Liver (tissue), 9 donors: ENCODE data around the gene HES5. TPM values are rescaled to one million over a fixed set of nuclear protein-coding genes. Genes with fewer than 3 reads are reported as not detected.

Experiments
- DNase-seq: peaks from one replicate; pipeline ENCODE4 v3.0.0-alpha.2; 2017; ENCODE audit warnings: low spot score
- H3K27ac ChIP-seq, 2 donors: one replicate each; pipeline ENCODE4 v1.7.0; 2013; ENCODE audit warnings: inconsistent platforms in 2 of 2, low read length in 2 of 2, control low read depth in 1 of 2, low read depth in 1 of 2, mild to moderate bottlenecking in 1 of 2
- H3K27me3 ChIP-seq, 4 donors: one replicate each; pipeline versions ENCODE4 v1.6.1 to v1.7.0; 2013; ENCODE audit warnings: low read length in 3 of 4, inconsistent platforms in 1 of 4, mild to moderate bottlenecking in 1 of 4, moderate library complexity in 1 of 4; ENCODE audit not compliant: control insufficient read depth in 4 of 4, insufficient read depth in 4 of 4
- H3K36me3 ChIP-seq, 4 donors: one replicate each; pipeline versions ENCODE4 v1.6.1 to v1.7.0; 2013; ENCODE audit warnings: low read length in 3 of 4, mild to moderate bottlenecking in 3 of 4, low read depth in 1 of 4, moderate library complexity in 1 of 4; ENCODE audit not compliant: control insufficient read depth in 4 of 4, insufficient read depth in 3 of 4
- H3K4me1 ChIP-seq, 4 donors: one replicate each; pipeline versions ENCODE4 v1.6.1 to v1.7.0; 2013; ENCODE audit warnings: low read length in 3 of 4, mild to moderate bottlenecking in 3 of 4, moderate library complexity in 1 of 4; ENCODE audit not compliant: control insufficient read depth in 4 of 4, insufficient read depth in 4 of 4
- H3K4me3 ChIP-seq, 3 donors: one replicate each; pipeline versions ENCODE4 v1.6.1 to v1.7.0; 2013; ENCODE audit warnings: low read length in 3 of 3, control low read depth in 1 of 3, low read depth in 1 of 3, mild to moderate bottlenecking in 1 of 3
- H3K9ac ChIP-seq, 2 donors: one replicate each; pipeline ENCODE4 v1.7.0; 2013; ENCODE audit warnings: low read length in 2 of 2, mild to moderate bottlenecking in 2 of 2, moderate library complexity in 2 of 2, control low read depth in 1 of 2, low read depth in 1 of 2
- H3K9me3 ChIP-seq, 4 donors: one replicate each; pipeline versions ENCODE4 v1.6.1 to v1.7.0; 2013; ENCODE audit warnings: low read length in 3 of 4; ENCODE audit not compliant: control insufficient read depth in 4 of 4
- EGR1 ChIP-seq, 2 donors: IDR thresholded peaks; 2 replicates each; pipeline ENCODE4 v1.6.1; 2016 to 2018; ENCODE audit warnings: antibody characterized with exemption in 2 of 2, low read depth in 2 of 2
- FOXA1 ChIP-seq: IDR thresholded peaks from 2 replicates; pipeline ENCODE4 v1.6.1; 2016; ENCODE audit warnings: antibody characterized with exemption
- FOXA2 ChIP-seq: IDR thresholded peaks from 2 replicates; pipeline ENCODE4 v1.6.1; 2016; ENCODE audit warnings: antibody characterized with exemption
- GABPA ChIP-seq, 2 donors: IDR thresholded peaks in 1 of 2; conservative IDR thresholded peaks in 1 of 2; 2 replicates each; pipeline ENCODE4 v1.6.1; 2016; ENCODE audit warnings: antibody characterized with exemption in 2 of 2, mild to moderate bottlenecking in 1 of 2, moderate library complexity in 1 of 2
- HNF4G ChIP-seq: IDR thresholded peaks from 2 replicates; pipeline ENCODE4 v1.6.1; 2016; ENCODE audit warnings: antibody characterized with exemption
- NR2F2 ChIP-seq: IDR thresholded peaks from 2 replicates; pipeline ENCODE4 v1.6.1; 2016; ENCODE audit warnings: antibody characterized with exemption
- RAD21 ChIP-seq, 2 donors: IDR thresholded peaks; 2 replicates each; pipeline ENCODE4 v1.6.1; 2016; ENCODE audit warnings: antibody characterized with exemption in 2 of 2, mild to moderate bottlenecking in 2 of 2
- RXRA ChIP-seq, 2 donors: IDR thresholded peaks; 2 replicates each; pipeline ENCODE4 v1.6.1; 2017 to 2018; ENCODE audit warnings: antibody characterized with exemption in 2 of 2, mild to moderate bottlenecking in 1 of 2
- SP1 ChIP-seq: IDR thresholded peaks from 2 replicates; pipeline ENCODE4 v1.6.1; 2018; ENCODE audit warnings: antibody characterized with exemption, mild to moderate bottlenecking
- TAF1 ChIP-seq: conservative IDR thresholded peaks from 2 replicates; pipeline ENCODE4 v1.6.1; 2016; ENCODE audit warnings: antibody characterized with exemption, mild to moderate bottlenecking
- YY1 ChIP-seq: IDR thresholded peaks from 2 replicates; pipeline ENCODE4 v1.6.1; 2016; ENCODE audit warnings: antibody characterized with exemption, mild to moderate bottlenecking
- WGBS: extraction: QIAGEN DNeasy Blood & Tissue Kit; methylation state at CpG from one replicate; pipeline ENCODE4 v1.1.7; 2013; 5-methylcytosine and 5-hydroxymethylcytosine counted together
- polyA plus RNA-seq, 2 donors: library from polyadenylated mRNA; stranded (reverse) in 1 of 2; unstranded in 1 of 2; fragments of 200-250 nt in 1 of 2; fragments of >200 nt in 1 of 2; fragmentation: Nextera tagmentation in 1 of 2; extraction: Ambion mirVana in 1 of 2; gene quantifications; one replicate each; pipeline versions ENCODE4 v1.2.1 to v1.2.3, GENCODE V29; 2013 to 2015
- total RNA-seq, 2 donors: library from RNA; depleted of rRNA; stranded (reverse); fragments of >200 nt; gene quantifications; one replicate each; pipeline ENCODE4 v1.2.3, GENCODE V29; 2014
- TF ChIP-seq, protein P1 (sequence below): fragments of 150-350 bp; IDR thresholded peaks from 2 replicates; pipeline ENCODE4 v1.5.1; 2017; ENCODE audit warnings: improper control_type of control experiment, low read depth, low read length; ENCODE audit not compliant: missing input control
- TF ChIP-seq, protein P2 (sequence below): IDR thresholded peaks from 2 replicates; pipeline ENCODE4 v1.6.1; 2016; ENCODE audit warnings: antibody characterized with exemption
- TF ChIP-seq, protein P3 (sequence below): IDR thresholded peaks from 2 replicates; pipeline ENCODE4 v1.6.1; 2016; ENCODE audit warnings: antibody characterized with exemption
- TF ChIP-seq, protein P4 (sequence below): IDR thresholded peaks from 2 replicates; pipeline ENCODE4 v1.6.1; 2016; ENCODE audit warnings: antibody characterized with exemption
- TF ChIP-seq, protein P5 (sequence below): IDR thresholded peaks from 2 replicates; pipeline ENCODE4 v1.6.1; 2016; ENCODE audit warnings: antibody characterized with exemption, mild to moderate bottlenecking
- donor health status: healthy.
- donor health status: healthy.
- donor health status: healthy.
- donor health status: healthy.
- donor health status: healthy.

Gene HES5
- total and polyA plus RNA-seq, 4 donors, result 0.08 to 0.93 TPM; not detected in 2

DNA sequence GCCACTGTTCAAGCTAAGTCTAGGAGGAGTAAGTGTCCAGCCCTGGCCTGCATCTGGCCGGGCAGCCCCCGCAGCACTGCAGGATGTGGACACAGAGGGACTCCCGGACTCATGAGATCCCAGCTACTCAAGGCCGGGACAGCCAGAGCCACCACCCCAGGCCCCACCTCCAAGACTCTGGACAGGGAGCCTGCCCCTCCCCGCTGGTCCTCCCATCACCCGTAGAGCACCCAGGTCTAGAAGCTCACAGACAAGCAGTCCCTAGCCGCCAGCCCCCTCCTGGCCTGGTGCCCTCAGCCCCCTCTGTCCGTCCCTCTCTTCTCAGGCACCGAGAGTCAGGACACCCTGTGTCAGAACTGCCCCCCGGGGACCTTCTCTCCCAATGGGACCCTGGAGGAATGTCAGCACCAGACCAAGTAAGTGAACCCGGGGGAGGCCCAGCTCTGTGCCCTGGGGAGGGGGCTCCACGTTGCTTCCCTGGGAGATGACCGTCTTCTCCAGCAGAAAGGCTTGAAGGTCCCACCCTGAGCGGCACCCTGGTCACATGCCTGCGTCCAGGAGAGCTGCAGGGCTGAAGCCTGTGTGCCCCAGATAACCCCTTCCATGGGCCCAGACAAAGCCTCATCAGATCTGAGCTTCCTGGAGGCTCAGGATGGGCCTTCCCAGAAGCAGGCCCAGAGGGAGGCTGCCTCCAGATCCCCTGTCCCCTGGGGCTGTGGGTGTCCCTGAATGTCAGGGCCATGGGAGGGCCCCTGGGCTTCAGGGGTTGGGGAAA is 30.4 kb upstream of the HES5 start:
- DNase-seq, result no peak
- WGBS, result 93% methylated on average over 15 of the region's 15 CpGs
- H3K9ac ChIP-seq, result no peak overlapping the region
- no peak overlapping the region for H3K27ac ChIP-seq
- H3K36me3 ChIP-seq, result peaks cover 9 to 34% (median 14%) of the 10 kb centered on the region in 4 donors
- H3K4me3 ChIP-seq, result no peak overlapping the region
- H3K9me3 ChIP-seq, result no peaks in the 10 kb centered on the region
- no peak for TF ChIP-seq HNF4G
- TF ChIP-seq, protein P1, sequence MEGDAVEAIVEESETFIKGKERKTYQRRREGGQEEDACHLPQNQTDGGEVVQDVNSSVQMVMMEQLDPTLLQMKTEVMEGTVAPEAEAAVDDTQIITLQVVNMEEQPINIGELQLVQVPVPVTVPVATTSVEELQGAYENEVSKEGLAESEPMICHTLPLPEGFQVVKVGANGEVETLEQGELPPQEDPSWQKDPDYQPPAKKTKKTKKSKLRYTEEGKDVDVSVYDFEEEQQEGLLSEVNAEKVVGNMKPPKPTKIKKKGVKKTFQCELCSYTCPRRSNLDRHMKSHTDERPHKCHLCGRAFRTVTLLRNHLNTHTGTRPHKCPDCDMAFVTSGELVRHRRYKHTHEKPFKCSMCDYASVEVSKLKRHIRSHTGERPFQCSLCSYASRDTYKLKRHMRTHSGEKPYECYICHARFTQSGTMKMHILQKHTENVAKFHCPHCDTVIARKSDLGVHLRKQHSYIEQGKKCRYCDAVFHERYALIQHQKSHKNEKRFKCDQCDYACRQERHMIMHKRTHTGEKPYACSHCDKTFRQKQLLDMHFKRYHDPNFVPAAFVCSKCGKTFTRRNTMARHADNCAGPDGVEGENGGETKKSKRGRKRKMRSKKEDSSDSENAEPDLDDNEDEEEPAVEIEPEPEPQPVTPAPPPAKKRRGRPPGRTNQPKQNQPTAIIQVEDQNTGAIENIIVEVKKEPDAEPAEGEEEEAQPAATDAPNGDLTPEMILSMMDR, result no peak
- no peak for TF ChIP-seq EGR1 (IDR thresholded peaks at IDR 0.05; ENCODE audit: low read depth in 2 of 2)
- no peak for TF ChIP-seq FOXA1
- TF ChIP-seq GABPA (IDR thresholded peaks at IDR 0.05 in 1 of 2, conservative IDR thresholded peaks at IDR 0.05 in 1 of 2), result no peak
- TF ChIP-seq RAD21 (IDR thresholded peaks at IDR 0.05), result no peak
- TF ChIP-seq, protein P2, sequence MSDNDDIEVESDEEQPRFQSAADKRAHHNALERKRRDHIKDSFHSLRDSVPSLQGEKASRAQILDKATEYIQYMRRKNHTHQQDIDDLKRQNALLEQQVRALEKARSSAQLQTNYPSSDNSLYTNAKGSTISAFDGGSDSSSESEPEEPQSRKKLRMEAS, result no peak
- H3K4me1 ChIP-seq, result peaks cover 7 to 19% (median 13%) of the 10 kb centered on the region in 4 donors
- H3K27me3 ChIP-seq, result no peaks in the 10 kb centered on the region

DNA sequence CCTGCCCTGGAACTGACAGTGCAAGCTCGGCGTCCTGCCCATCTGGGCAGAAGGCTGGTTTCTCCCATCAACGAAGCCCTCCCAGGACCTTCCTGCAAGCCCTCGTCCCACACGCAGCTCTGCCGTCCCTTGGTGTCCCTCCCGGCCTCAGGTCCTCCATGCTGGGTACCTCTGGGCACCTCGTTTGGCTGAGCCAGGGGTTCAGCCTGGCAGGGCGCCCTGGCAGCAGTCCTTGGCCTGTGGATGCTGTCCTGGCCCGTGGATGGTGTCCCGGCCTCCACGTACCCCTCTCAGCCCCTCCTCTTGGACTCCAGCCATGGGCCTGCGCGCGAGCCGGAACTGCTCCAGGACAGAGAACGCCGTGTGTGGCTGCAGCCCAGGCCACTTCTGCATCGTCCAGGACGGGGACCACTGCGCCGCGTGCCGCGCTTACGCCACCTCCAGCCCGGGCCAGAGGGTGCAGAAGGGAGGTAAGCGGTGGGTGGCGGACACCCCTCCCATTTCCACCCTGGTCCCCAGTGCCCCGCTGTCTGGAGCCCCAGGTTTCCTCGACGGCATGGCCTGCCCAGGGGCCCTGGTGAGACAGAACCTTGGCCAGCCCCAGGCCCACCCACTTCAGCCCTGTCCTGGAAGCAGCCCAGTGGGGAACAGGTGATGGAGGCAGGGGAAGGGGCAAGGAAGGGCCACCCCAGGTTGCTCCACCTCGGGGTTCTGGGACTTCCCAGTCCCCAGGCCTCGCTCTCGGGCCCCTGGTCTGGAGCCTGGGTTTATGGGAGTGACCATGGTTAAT is 29.6 kb upstream of the HES5 start:
- H3K4me1 ChIP-seq, result peaks cover 7 to 24% (median 19%) of the 10 kb centered on the region in 4 donors

More for the DNA sequence above, 29.6 kb upstream of the HES5 start:
- Histone ChIP-seq H3K4me3 (no peak overlapping the region), H3K9ac (no peak overlapping the region), H3K27me3 (no peaks in the 10 kb centered on the region), H3K27ac (no peak overlapping the region), H3K9me3 (no peaks in the 10 kb centered on the region), H3K36me3 (peaks cover 9 to 34% (median 14%) of the 10 kb centered on the region in 4 donors)
- WGBS, result 88% methylated on average over 35 of the region's 35 CpGs
- DNase-seq, result no peak
- TF ChIP-seq TAF1, result no peak
- no peak for TF ChIP-seq HNF4G
- TF ChIP-seq, protein P3, sequence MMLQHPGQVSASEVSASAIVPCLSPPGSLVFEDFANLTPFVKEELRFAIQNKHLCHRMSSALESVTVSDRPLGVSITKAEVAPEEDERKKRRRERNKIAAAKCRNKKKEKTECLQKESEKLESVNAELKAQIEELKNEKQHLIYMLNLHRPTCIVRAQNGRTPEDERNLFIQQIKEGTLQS, result no peak
- no peak for TF ChIP-seq FOXA1
- TF ChIP-seq, protein P4, sequence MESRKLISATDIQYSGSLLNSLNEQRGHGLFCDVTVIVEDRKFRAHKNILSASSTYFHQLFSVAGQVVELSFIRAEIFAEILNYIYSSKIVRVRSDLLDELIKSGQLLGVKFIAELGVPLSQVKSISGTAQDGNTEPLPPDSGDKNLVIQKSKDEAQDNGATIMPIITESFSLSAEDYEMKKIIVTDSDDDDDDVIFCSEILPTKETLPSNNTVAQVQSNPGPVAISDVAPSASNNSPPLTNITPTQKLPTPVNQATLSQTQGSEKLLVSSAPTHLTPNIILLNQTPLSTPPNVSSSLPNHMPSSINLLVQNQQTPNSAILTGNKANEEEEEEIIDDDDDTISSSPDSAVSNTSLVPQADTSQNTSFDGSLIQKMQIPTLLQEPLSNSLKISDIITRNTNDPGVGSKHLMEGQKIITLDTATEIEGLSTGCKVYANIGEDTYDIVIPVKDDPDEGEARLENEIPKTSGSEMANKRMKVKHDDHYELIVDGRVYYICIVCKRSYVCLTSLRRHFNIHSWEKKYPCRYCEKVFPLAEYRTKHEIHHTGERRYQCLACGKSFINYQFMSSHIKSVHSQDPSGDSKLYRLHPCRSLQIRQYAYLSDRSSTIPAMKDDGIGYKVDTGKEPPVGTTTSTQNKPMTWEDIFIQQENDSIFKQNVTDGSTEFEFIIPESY, result no peak
- TF ChIP-seq, protein P2, result no peak
- TF ChIP-seq RXRA (IDR thresholded peaks at IDR 0.05), result no peak
- no peak for TF ChIP-seq YY1
- TF ChIP-seq RAD21 (IDR thresholded peaks at IDR 0.05), result no peak
- TF ChIP-seq, protein P1, result no peak
- TF ChIP-seq, protein P5, sequence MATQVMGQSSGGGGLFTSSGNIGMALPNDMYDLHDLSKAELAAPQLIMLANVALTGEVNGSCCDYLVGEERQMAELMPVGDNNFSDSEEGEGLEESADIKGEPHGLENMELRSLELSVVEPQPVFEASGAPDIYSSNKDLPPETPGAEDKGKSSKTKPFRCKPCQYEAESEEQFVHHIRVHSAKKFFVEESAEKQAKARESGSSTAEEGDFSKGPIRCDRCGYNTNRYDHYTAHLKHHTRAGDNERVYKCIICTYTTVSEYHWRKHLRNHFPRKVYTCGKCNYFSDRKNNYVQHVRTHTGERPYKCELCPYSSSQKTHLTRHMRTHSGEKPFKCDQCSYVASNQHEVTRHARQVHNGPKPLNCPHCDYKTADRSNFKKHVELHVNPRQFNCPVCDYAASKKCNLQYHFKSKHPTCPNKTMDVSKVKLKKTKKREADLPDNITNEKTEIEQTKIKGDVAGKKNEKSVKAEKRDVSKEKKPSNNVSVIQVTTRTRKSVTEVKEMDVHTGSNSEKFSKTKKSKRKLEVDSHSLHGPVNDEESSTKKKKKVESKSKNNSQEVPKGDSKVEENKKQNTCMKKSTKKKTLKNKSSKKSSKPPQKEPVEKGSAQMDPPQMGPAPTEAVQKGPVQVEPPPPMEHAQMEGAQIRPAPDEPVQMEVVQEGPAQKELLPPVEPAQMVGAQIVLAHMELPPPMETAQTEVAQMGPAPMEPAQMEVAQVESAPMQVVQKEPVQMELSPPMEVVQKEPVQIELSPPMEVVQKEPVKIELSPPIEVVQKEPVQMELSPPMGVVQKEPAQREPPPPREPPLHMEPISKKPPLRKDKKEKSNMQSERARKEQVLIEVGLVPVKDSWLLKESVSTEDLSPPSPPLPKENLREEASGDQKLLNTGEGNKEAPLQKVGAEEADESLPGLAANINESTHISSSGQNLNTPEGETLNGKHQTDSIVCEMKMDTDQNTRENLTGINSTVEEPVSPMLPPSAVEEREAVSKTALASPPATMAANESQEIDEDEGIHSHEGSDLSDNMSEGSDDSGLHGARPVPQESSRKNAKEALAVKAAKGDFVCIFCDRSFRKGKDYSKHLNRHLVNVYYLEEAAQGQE, result no peak
- no peak for TF ChIP-seq SP1
- TF ChIP-seq FOXA2, result no peak
- no peak for TF ChIP-seq EGR1 (IDR thresholded peaks at IDR 0.05; ENCODE audit: low read depth in 2 of 2)
- TF ChIP-seq GABPA (IDR thresholded peaks at IDR 0.05 in 1 of 2, conservative IDR thresholded peaks at IDR 0.05 in 1 of 2), result no peak
- no peak for TF ChIP-seq NR2F2
